GM18505 (cell line): Measurements from ENCODE around the gene SBK2.
"Not testable (repeated sequence)": the region's sequence is repeated elsewhere in the genome, so short reads cannot be mapped to it uniquely, and the experiment has no call there.

Experiments used
- ATAC-seq: cut with Tn5 transposase; IDR thresholded peaks from one replicate; pipeline ENCODE4 v1.9.1; 2021; ENCODE audit not compliant: unreplicated experiment
- POLR2A ChIP-seq: IDR thresholded peaks from 4 replicates; pipeline ENCODE4 v1.6.1; 2011; ENCODE audit warnings: borderline replicate concordance; ENCODE audit not compliant: insufficient read depth, insufficient read length; ENCODE audit errors: extremely low read depth

The SBK2 gene

GRCh38 chr19:55537741-55538111 lies 793 bp upstream of the SBK2 start:
- no peak for TF ChIP-seq POLR2A
- no peak for ATAC-seq

- no peak for ATAC-seq
- no peak for TF ChIP-seq POLR2A
Measured at GRCh38 chr19:55536366-55536765, 567 bp downstream of the SBK2 start.

GRCh38 chr19:55535965-55536350 lies 975 bp downstream of the SBK2 start:
- ATAC-seq = no peak
- no peak for TF ChIP-seq POLR2A

DNA sequence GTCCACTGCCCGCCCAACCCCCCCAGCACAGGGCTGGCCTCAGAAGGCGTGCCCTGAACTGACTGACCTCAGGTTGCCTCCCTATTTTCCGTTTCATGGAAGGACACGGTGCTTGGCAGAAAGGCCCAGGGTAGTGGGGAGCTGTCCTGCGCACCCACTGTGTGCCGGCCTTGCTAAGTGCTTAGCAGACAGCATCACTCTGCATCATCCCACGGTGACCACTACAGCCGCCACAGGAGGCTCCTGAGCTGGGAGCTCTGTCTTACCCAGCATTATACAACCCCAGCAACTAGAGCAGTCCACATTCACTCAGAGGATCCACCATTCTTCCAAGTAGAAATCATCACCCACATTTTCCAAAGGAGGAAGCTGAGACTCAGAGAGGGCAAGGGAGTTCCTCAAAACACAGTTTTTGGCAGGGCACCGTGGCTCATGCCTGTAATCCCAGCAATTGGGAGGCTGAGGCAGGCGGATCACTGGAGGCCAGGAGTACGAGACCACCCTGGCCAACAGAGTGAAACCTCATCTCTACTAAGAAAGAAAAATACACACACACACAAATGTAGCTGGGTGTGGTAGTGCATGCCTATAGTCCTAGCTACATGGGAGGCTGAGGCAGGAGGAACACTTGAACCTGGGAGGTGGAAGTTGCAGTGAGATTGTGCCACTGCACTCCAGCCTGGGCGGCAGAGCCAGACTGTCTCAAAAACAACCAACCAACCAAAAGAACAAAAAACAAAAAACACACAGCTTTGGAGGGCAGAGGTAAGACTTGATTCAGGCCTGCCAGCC lies 1.6 kb downstream of the SBK2 start:
- no peak for ATAC-seq

DNA sequence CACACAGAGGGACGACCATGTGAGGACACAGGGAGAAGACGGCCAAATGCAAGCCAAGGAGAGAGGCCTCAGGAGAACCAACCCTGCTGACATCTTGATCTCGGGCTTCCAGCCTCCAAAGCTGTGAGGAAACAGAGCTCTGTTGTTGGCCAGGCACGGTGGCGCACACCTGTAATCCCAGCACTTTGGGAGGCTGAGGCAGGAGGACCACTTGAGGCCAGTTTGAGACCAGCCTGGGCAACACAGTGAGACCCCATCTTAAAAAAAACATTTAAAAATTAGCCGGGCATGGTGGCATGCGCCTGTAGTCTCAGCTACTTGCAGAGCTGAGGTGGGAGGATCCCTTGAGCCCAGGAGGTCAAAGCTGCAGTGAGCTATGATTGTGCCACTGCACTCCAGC lies 2.7 kb downstream of the SBK2 start:
- ATAC-seq = not testable (repeated sequence)

More for the DNA sequence above, 1.6 kb downstream of the SBK2 start:
- TF ChIP-seq POLR2A = no peak

- TF ChIP-seq POLR2A = no peak
- no peak for ATAC-seq
Measured at GRCh38 chr19:55530996-55531395, 5.9 kb downstream of the SBK2 start.

DNA sequence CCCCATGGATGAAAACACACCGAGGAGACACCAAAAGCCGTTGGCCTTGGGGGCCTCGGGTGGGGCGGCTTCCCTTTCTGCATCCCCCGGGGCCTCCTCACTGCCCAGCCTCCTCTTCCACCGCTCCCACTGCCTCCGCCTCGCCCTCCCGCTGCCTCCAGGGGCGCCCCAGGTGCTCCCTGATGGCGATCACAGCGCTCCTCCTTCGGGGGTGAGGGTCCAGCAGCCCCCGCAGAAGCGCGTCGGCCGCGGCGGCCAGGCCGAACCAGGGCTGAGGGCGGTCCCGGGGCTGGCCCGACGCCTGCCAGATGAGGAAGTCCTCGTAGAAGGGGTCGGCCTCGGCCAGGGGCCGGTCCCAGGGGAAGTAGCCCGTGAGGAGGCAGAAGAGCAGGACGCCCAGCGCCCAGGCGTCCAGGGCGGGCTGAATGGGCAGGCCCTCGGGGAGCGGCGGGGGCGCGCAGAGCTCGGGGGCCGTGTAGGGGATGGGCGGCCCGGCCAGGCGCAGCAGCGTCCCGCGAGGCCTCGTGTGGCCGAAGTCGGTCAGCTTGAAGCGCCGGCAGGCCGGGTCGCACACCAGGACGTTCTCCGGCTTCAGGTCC lies 7.2 kb downstream of the SBK2 start:
- no peak for TF ChIP-seq POLR2A
- ATAC-seq = no peak

GRCh38 chr19:55528030-55528803 lies 8.7 kb downstream of the SBK2 start:
- TF ChIP-seq POLR2A = no peak

DNA sequence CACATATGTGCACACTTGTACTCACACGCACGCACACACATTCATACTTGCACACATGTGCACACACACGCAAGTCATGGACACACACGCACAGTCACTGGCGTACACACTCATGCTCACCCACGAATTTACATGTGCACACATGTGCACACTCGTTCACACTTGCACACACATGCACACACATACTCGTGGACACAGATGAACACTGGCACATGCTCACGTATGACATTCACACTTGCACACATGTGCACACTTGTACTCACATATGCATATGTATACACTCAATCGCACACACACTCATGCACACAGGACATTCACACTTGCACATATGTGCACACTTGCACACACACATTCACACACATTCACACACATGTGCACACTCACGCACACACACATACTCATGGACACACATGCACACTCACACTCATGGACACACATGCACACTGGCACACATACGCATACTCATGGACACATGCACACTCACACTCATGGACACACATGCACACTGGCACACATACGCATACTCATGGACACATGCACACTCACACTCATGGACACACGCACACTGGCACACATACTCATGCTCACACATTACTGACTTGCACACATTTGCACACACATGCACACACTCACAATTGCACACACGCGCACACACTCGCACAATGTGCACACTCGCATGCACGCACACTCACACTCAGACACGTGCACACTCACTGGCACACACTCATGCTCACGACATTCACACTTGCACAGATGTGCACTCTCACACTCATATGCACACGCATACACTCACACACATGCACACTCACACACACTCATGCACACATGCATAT lies 9.5 kb downstream of the SBK2 start:
- no peak for ATAC-seq
- TF ChIP-seq POLR2A = no peak

More at GRCh38 chr19:55528030-55528803, 8.7 kb downstream of the SBK2 start:
- no peak for ATAC-seq

DNA sequence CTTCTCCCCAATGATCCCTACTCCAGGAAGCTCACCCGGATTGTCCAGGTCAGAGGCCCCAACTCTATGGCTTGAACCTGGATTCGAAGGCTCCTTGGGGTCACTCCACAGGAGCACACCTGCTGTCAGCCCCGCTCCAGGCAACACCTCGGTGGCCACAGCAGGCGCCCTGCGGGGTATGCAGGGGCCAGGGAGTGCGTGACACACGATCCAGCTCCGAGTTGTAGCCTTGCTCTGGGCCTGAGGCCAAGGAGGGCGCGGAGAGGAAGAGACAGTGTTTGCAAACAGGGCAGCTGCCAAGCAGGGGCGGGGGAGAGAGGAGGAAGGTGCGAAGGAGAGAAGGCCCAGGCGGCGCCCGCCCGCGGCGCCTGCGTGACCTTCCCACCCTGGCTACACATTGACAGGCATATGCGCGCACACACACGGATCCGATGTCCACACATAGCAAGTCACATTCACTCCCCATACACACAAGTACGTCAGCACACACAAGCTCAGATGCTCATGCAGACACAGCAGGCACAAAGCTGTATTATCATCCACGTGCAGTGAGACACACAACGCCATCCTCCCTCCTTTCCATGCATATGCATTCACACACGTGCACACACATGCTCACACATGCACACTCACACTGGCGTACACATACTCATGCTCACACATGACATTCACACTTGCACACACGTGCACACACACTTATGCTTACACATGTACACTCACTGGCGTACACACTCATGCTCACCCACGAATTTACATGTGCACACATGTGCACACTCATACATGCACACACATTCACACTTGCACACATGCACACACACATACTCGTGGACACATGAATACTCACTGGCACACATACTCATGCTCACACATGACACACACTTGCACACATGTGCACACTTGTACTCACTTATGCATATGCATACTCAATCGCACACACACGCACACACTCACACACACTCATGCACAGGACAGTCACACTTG lies 10.4 kb downstream of the SBK2 start:
- TF ChIP-seq POLR2A = no peak
- no peak for ATAC-seq

DNA sequence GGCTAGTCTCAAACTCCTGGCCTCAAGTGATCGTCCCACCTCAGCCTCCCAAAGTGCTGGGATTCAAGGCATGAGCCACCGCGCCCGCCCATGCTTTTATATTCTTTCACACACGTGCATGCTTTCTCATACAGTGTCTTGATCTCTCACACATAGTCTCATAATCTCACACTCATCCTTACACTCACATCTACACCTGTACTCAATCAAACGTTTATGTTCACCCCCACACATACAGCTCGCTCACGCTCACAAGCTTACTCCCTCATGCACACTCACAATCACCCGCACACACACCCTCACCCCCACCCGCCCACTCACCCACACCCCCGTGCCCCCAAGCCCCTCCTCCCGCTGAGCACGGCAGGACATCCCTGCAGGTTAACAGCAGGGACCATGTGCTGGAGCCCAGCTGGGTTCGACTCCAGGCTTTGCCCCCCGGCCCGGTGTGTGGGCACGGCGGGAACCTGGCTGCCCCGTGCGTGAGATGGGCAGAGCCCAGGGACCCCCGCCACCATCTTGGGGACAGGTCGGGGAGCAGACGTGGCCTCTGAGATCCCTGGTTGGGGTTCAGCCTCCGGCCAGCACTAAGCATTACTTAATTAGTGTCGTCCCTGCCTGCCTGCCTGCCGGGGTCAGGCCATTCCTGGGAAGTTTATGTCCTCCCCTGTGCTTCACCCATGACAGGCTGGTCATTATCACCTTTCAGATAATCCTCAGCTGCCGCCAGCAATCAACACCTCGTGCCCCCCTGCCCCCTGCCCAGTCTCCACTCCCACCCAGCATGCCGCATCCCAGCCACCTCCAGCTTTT lies 11.4 kb downstream of the SBK2 start:
- no peak for TF ChIP-seq POLR2A

More for the DNA sequence above, 11.4 kb downstream of the SBK2 start:
- ATAC-seq = no peak
